ENCODE data around the gene CPPED1.
A peak's percentile ranks its signal among the peaks of the same experiment; 100 is the strongest.

Gene CPPED1

GRCh38 chr16:12739738-12740137 lies 63.9 kb downstream of the CPPED1 start:
- no peak for DNase-seq (ENCODE audit: low read depth)
- TF ChIP-seq CTCF (conservative IDR thresholded peaks at IDR 0.05; ENCODE audit: control insufficient read depth, insufficient read depth, low read depth, low read length), result no peak
- no peak overlapping the region for H3K4me3 ChIP-seq (ENCODE audit: control insufficient read depth, low read depth, low read length)

GRCh38 chr16:12737563-12737962 lies 66.1 kb downstream of the CPPED1 start:
- no peak overlapping the region for H3K4me3 ChIP-seq (ENCODE audit: control insufficient read depth, low read depth, low read length)
- no peak for TF ChIP-seq CTCF (conservative IDR thresholded peaks at IDR 0.05; ENCODE audit: control insufficient read depth, insufficient read depth, low read depth, low read length)
- no peak for DNase-seq (ENCODE audit: low read depth)

GRCh38 chr16:12735805-12736204 lies 67.9 kb downstream of the CPPED1 start:
- no peak for DNase-seq (ENCODE audit: low read depth)
- no peak for TF ChIP-seq CTCF (conservative IDR thresholded peaks at IDR 0.05; ENCODE audit: control insufficient read depth, insufficient read depth, low read depth, low read length)
- H3K4me3 ChIP-seq (ENCODE audit: control insufficient read depth, low read depth, low read length), result no peak overlapping the region

GRCh38 chr16:12732600-12732999 lies 71.1 kb downstream of the CPPED1 start:
- DNase-seq (ENCODE audit: low read depth), result no peak
- H3K4me3 ChIP-seq (ENCODE audit: control insufficient read depth, low read depth, low read length), result no peak overlapping the region
- no peak for TF ChIP-seq CTCF (conservative IDR thresholded peaks at IDR 0.05; ENCODE audit: control insufficient read depth, insufficient read depth, low read depth, low read length)

GRCh38 chr16:12729448-12729847 lies 74.2 kb downstream of the CPPED1 start:
- no peak overlapping the region for H3K4me3 ChIP-seq (ENCODE audit: control insufficient read depth, low read depth, low read length)
- no peak for TF ChIP-seq CTCF (conservative IDR thresholded peaks at IDR 0.05; ENCODE audit: control insufficient read depth, insufficient read depth, low read depth, low read length)
- peak; percentile 82 for DNase-seq (ENCODE audit: low read depth)

GRCh38 chr16:12728469-12728868 lies 75.2 kb downstream of the CPPED1 start:
- no peak for DNase-seq (ENCODE audit: low read depth)
- no peak overlapping the region for H3K4me3 ChIP-seq (ENCODE audit: control insufficient read depth, low read depth, low read length)
- TF ChIP-seq CTCF (conservative IDR thresholded peaks at IDR 0.05; ENCODE audit: control insufficient read depth, insufficient read depth, low read depth, low read length), result no peak

GRCh38 chr16:12724226-12724625 lies 79.5 kb downstream of the CPPED1 start:
- no peak for DNase-seq (ENCODE audit: low read depth)
- no peak for TF ChIP-seq CTCF (conservative IDR thresholded peaks at IDR 0.05; ENCODE audit: control insufficient read depth, insufficient read depth, low read depth, low read length)
- H3K4me3 ChIP-seq (ENCODE audit: control insufficient read depth, low read depth, low read length), result no peak overlapping the region
